Tibial nerve (tissue), 4 donors: ENCODE measurements around the gene AGPAT3.

ENCODE experiments used
- EP300 ChIP-seq, 2 donors: sonication (generic); formaldehyde crosslinking; IDR thresholded peaks; one replicate each; pipeline ENCODE4 v1.6.1; 2017; ENCODE audit warnings: antibody characterized with exemption in 2 of 2, mild to moderate bottlenecking in 1 of 2
- TF ChIP-seq, protein P1 (sequence below), 5 experiments: fragments of 200-600 bp in 3 of 5; fragments of 450-650 bp in 2 of 5; sonication (generic) in 3 of 5; IDR thresholded peaks; one replicate each; pipeline ENCODE4 v1.5.1; 2016 to 2019; ENCODE audit warnings: antibody characterized with exemption in 5 of 5, mild to moderate bottlenecking in 3 of 5, moderate library complexity in 2 of 5

GRCh38 chr21:43853851-43854772, 10.9 kb upstream of the AGPAT3 start:
- TF ChIP-seq EP300 (IDR thresholded peaks at IDR 0.05) = no peak
- TF ChIP-seq, protein P1, sequence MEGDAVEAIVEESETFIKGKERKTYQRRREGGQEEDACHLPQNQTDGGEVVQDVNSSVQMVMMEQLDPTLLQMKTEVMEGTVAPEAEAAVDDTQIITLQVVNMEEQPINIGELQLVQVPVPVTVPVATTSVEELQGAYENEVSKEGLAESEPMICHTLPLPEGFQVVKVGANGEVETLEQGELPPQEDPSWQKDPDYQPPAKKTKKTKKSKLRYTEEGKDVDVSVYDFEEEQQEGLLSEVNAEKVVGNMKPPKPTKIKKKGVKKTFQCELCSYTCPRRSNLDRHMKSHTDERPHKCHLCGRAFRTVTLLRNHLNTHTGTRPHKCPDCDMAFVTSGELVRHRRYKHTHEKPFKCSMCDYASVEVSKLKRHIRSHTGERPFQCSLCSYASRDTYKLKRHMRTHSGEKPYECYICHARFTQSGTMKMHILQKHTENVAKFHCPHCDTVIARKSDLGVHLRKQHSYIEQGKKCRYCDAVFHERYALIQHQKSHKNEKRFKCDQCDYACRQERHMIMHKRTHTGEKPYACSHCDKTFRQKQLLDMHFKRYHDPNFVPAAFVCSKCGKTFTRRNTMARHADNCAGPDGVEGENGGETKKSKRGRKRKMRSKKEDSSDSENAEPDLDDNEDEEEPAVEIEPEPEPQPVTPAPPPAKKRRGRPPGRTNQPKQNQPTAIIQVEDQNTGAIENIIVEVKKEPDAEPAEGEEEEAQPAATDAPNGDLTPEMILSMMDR (IDR thresholded peaks at IDR 0.05) = no peak
